OCI-LY7 (cell line): Measurements from ENCODE around the gene PGAM5. TPM values are rescaled to one million over a fixed set of nuclear protein-coding genes. Genes with fewer than 3 reads are reported as not detected.

Experiments
- BruUV-seq: library from RNA; stranded (reverse); fragments of 400-500 nt; replicated peaks from 2 replicates; lab custom pipeline; 2021; lab: Mats Ljungman, UMichigan
- CTCF ChIA-PET: fragments of 300-600 bp; sonication (Branson Sonifier 250); formaldehyde crosslinking; loops from one replicate; lab custom pipeline; 2022; ENCODE audit warnings: antibody characterized with exemption; ENCODE audit not compliant: unreplicated experiment; lab: Charles Lee
- POLR2A ChIA-PET: fragments of 300-600 bp; sonication (Branson Sonifier 250); formaldehyde crosslinking; loops from one replicate; lab custom pipeline; 2022; ENCODE audit warnings: antibody characterized with exemption; lab: Charles Lee
- DNase-seq: peaks from one replicate; pipeline ENCODE4 v3.0.0-alpha.2; 2015; ENCODE audit warnings: low spot score
- H2AFZ ChIP-seq: fragments of 200-600 bp; sonication (generic), shearing (Covaris generic); 2 replicates; pipeline ENCODE4 v1.6.1; 2014; ENCODE audit warnings: mild to moderate bottlenecking, antibody characterized with exemption, low read length, moderate library complexity
- H3K27ac ChIP-seq: fragments of 200-600 bp; sonication (generic); 2 replicates; pipeline ENCODE4 v1.5.1; 2014; ENCODE audit warnings: mixed run types, low read depth, mild to moderate bottlenecking, moderate library complexity, low read length, inconsistent platforms; ENCODE audit not compliant: poor library complexity, severe bottlenecking
- H3K36me3 ChIP-seq: fragments of 200-600 bp; sonication (generic); 2 replicates; pipeline ENCODE4 v1.6.1; 2014; ENCODE audit warnings: mild to moderate bottlenecking, antibody characterized with exemption, low read length, moderate library complexity, mixed read lengths; ENCODE audit not compliant: insufficient read depth
- H3K4me1 ChIP-seq: fragments of 200-600 bp; sonication (generic); 2 replicates; pipeline ENCODE4 v1.5.1; 2014; ENCODE audit warnings: mild to moderate bottlenecking, low read length; ENCODE audit not compliant: insufficient read depth, poor library complexity, severe bottlenecking
- H3K4me2 ChIP-seq: fragments of 200-600 bp; sonication (generic); 2 replicates; pipeline ENCODE4 v1.6.1; 2014; ENCODE audit warnings: mild to moderate bottlenecking, low read length
- H3K4me3 ChIP-seq: fragments of 200-600 bp; sonication (generic); 2 replicates; pipeline ENCODE4 v1.5.1; 2014; ENCODE audit warnings: mild to moderate bottlenecking, low read depth, low read length; ENCODE audit not compliant: poor library complexity, severe bottlenecking
- H3K79me2 ChIP-seq: fragments of 200-600 bp; sonication (generic); 2 replicates; pipeline ENCODE4 v1.6.1; 2016; ENCODE audit warnings: low read depth, mild to moderate bottlenecking, low read length, moderate library complexity, mixed read lengths; ENCODE audit not compliant: insufficient read depth
- H3K9me2 ChIP-seq: fragments of 200-600 bp; sonication (generic); 2 replicates; pipeline ENCODE4 v1.6.1; 2016; ENCODE audit warnings: mild to moderate bottlenecking, low read length, mixed read lengths; ENCODE audit not compliant: insufficient read depth
- H3K9me3 ChIP-seq: fragments of 200-600 bp; sonication (generic); 2 replicates; pipeline ENCODE4 v1.6.1; 2014; ENCODE audit warnings: mild to moderate bottlenecking, mixed run types, low read length, mixed read lengths
- H4K20me1 ChIP-seq: fragments of 200-600 bp; sonication (generic); 2 replicates; pipeline ENCODE4 v1.6.1; 2014; ENCODE audit warnings: mild to moderate bottlenecking, antibody characterized with exemption, low read length, moderate library complexity, mixed read lengths; ENCODE audit not compliant: insufficient read depth
- EZH2phosphoT487 ChIP-seq: fragments of 200-600 bp; sonication (generic); IDR thresholded peaks from 2 replicates; pipeline ENCODE4 v1.6.1; 2018; ENCODE audit warnings: low read depth, borderline replicate concordance, mild to moderate bottlenecking, mixed run types, antibody characterized with exemption, low read length, moderate library complexity, mixed read lengths
- intact Hi-C: fragments of 100-400 bp; cut with micrococcal nuclease; formaldehyde crosslinking; loops from one replicate; pipeline ENCODE4 v1.10.0; 2022; ENCODE audit not compliant: unreplicated experiment
- small RNA-seq: library from RNA; depleted of rRNA; stranded (forward); fragments of <200 nt; gene quantifications from one replicate; pipeline ENCODE3, GENCODE V24; 2014
- total RNA-seq, 2 experiments: library from RNA; depleted of rRNA in 1 of 2; stranded (reverse); fragments of >200 nt in 1 of 2; shearing (Covaris generic) in 1 of 2; gene quantifications; 2 replicates each; pipeline ENCODE4 v1.2.3, GENCODE V29; 2014 to 2022
- TF ChIP-seq, protein P1 (sequence below): fragments of 200-600 bp; sonication (generic); conservative IDR thresholded peaks from 2 replicates; pipeline ENCODE4 v1.5.1; 2014; ENCODE audit warnings: mild to moderate bottlenecking, antibody characterized with exemption, low read length, moderate library complexity, mixed read lengths

PGAM5 gene
- total RNA-seq, 2 experiments from 2014 or later: 95.6 to 97.2 TPM

DNA sequence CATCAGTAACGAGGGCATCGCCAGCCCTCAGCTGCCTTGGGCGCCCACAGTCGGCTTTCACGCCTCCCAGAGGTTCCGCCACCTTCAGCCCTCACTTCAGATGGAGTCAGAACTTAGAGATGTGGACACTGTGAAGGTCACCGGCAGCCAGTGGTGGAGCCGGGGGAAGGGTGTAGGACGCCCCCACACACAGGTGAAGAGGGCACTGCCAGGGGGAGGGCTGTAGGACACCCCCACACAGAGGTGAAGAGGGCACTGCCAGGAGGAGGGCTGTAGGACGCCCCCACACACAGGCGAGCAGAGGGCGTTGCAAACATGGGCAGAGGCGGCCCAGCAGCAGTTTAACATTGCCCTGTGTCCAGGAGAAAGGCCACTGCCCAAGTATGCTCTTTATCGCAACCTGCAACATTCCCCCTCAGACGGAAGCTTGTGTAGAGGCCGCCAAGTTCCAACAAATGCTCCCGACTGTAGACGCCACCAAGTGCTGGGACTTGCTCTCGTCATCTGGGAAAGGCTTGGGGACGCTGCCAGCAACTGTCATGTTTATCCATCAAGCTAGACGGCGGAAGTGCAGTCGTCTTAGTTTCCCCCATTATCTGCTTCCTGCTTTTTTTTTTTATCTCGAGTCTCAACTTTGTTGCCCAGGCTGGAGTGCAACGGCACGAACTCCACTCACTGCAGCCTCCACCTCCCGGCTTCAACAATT lies 55.9 kb downstream of the PGAM5 start:
- POLR2A ChIA-PET: no interaction called here
- no peaks in the 10 kb centered on the region for H4K20me1 ChIP-seq
- CTCF ChIA-PET: no interaction called here
- no peak for DNase-seq
- no peak overlapping the region for H3K4me3 ChIP-seq
- no peaks in the 10 kb centered on the region for H3K9me3 ChIP-seq
- H2AFZ ChIP-seq: no peak overlapping the region
- no peaks in the 10 kb centered on the region for H3K9me2 ChIP-seq
- no TSS peak for BruUV-seq
- H3K79me2 ChIP-seq: peaks cover 15% of the 10 kb centered on the region; the same call in 1 of the 2 replicates
- intact Hi-C loops: no loop called here
- peak overlapping the region; percentile 99 for H3K27ac ChIP-seq
- H3K36me3 ChIP-seq: peaks cover 18% of the 10 kb centered on the region
- H3K4me1 ChIP-seq: peaks cover 58% of the 10 kb centered on the region
- H3K4me2 ChIP-seq: no peak overlapping the region
- TF ChIP-seq, protein P1, sequence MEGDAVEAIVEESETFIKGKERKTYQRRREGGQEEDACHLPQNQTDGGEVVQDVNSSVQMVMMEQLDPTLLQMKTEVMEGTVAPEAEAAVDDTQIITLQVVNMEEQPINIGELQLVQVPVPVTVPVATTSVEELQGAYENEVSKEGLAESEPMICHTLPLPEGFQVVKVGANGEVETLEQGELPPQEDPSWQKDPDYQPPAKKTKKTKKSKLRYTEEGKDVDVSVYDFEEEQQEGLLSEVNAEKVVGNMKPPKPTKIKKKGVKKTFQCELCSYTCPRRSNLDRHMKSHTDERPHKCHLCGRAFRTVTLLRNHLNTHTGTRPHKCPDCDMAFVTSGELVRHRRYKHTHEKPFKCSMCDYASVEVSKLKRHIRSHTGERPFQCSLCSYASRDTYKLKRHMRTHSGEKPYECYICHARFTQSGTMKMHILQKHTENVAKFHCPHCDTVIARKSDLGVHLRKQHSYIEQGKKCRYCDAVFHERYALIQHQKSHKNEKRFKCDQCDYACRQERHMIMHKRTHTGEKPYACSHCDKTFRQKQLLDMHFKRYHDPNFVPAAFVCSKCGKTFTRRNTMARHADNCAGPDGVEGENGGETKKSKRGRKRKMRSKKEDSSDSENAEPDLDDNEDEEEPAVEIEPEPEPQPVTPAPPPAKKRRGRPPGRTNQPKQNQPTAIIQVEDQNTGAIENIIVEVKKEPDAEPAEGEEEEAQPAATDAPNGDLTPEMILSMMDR: no peak
- TF ChIP-seq EZH2phosphoT487: no peak

DNA sequence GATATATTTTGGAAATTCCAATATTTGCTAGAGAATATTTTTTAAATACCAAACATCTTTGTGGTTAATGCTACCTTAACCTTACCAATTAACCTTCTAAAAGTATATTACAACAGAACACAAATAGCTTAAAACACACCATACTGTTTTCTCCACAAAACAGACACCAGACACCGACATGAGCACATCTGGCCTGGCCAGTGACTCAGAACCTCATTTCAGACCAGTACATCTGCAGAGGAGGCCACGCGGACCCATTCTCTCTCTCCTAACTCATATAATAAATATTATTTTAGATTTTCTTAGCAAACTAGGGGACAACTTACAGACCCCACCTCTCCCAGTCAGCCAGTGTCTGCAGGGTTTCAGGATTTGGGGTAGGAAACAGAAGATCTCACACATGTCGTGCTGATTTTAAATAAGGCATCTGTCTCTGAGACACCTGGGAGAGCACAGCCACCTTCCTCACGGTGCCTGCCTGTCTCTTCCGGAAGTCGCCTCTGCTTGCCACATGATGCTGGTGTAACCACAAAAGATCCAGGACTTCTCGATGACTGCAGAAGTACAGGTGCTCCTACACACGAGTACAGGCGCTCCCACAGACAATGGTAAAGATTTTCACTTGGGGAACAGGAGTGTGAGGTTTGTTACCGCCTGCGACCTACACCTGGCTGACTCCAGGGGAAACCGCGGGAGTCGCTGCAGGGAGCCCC lies 60.6 kb downstream of the PGAM5 start:
- ChIA-PET POLR2A (interaction anchor here (1.5 kb wide), 1 partner anchor 9 kb away, joined by 3 read pairs; no protein-coding TSS in a partner anchor), CTCF (no interaction called here)
- TF ChIP-seq, protein P1: no peak
- TF ChIP-seq EZH2phosphoT487: no peak
- Histone ChIP-seq H3K36me3 (peaks cover 63% of the 10 kb centered on the region), H3K79me2 (peaks cover 6% of the 10 kb centered on the region; the same call in 1 of the 2 replicates), H3K4me3 (peak overlapping the region; percentile 63), H3K4me1 (peaks cover 65% of the 10 kb centered on the region), H2AFZ (peak overlapping the region; percentile 9; the same call in 1 of the 2 replicates), H3K27ac (peak overlapping the region; percentile 99), H3K9me3 (no peaks in the 10 kb centered on the region), H3K4me2 (peak overlapping the region; percentile 87), H4K20me1 (no peaks in the 10 kb centered on the region), H3K9me2 (no peaks in the 10 kb centered on the region)
- BruUV-seq: TSS peak; percentile 82
- intact Hi-C loops: loop anchor here (2.0 to 5.0 kb wide), 4 partner anchors 50 to 138 kb away; partner anchors contain the start of genes CHFR and PGAM5
- peak; percentile 92 for DNase-seq

Small RNA genes within 50 kb of the gene (small RNA-seq; reads per million reads assigned to genes)
- 0.31 reads per million for gene RNA5SP379

Other genes starting within 250 kb of the PGAM5 start
- gene FBRSL1, start 220.7 kb upstream of the PGAM5 start, total RNA-seq (2014; rRNA removed; shearing (Covaris generic)): 8.0 and 24.6 TPM in 2 replicates
- 83.5 and 87.8 TPM in 2 replicates for gene FBRSL1, start 220.7 kb upstream of the PGAM5 start, total RNA-seq (2022)
- gene LRCOL1, start 100.3 kb upstream of the PGAM5 start, total RNA-seq (2014; rRNA removed; shearing (Covaris generic)): not detected in 2 replicates
- not detected in 2 replicates for gene LRCOL1, start 100.3 kb upstream of the PGAM5 start, total RNA-seq (2022)
- gene P2RX2, start 92.1 kb upstream of the PGAM5 start, total RNA-seq (2014; rRNA removed; shearing (Covaris generic)): not detected in 2 replicates
- not detected in 2 replicates for gene P2RX2, start 92.1 kb upstream of the PGAM5 start, total RNA-seq (2022)
- gene POLE, start 23.5 kb upstream of the PGAM5 start, total RNA-seq (2014; rRNA removed; shearing (Covaris generic)): 157 and 159 TPM in 2 replicates
- 230 and 255 TPM in 2 replicates for gene POLE, start 23.5 kb upstream of the PGAM5 start, total RNA-seq (2022)
- gene PXMP2, start 23.3 kb upstream of the PGAM5 start, total RNA-seq (2014; rRNA removed; shearing (Covaris generic)): 97.3 and 103 TPM in 2 replicates
- gene PXMP2, start 23.3 kb upstream of the PGAM5 start, total RNA-seq (2022): 58.1 and 62.4 TPM in 2 replicates
- 88.0 and 95.4 TPM in 2 replicates for gene ANKLE2, start 51.0 kb downstream of the PGAM5 start, total RNA-seq (2014; rRNA removed; shearing (Covaris generic))
- gene ANKLE2, start 51.0 kb downstream of the PGAM5 start, total RNA-seq (2022): 113 and 121 TPM in 2 replicates
- 51.2 and 53.8 TPM in 2 replicates for gene GOLGA3, start 118.0 kb downstream of the PGAM5 start, total RNA-seq (2014; rRNA removed; shearing (Covaris generic))
- gene GOLGA3, start 118.0 kb downstream of the PGAM5 start, total RNA-seq (2022): 72.8 and 77.9 TPM in 2 replicates
- 25.4 and 38.2 TPM in 2 replicates for gene CHFR, start 176.8 kb downstream of the PGAM5 start, total RNA-seq (2014; rRNA removed; shearing (Covaris generic))
- gene CHFR, start 176.8 kb downstream of the PGAM5 start, total RNA-seq (2022): 55.9 and 66.7 TPM in 2 replicates
- gene ZNF605, start 245.5 kb downstream of the PGAM5 start, total RNA-seq (2014; rRNA removed; shearing (Covaris generic)): 6.6 and 7.1 TPM in 2 replicates
- 13.9 and 16.3 TPM in 2 replicates for gene ZNF605, start 245.5 kb downstream of the PGAM5 start, total RNA-seq (2022)